Measurements from ENCODE around the gene SURF2. TPM values are rescaled to one million over a fixed set of nuclear protein-coding genes. Genes with fewer than 3 reads are reported as not detected.

Gene SURF2
- total RNA-seq, 2 donors from 2014 or later: 20.0 to 27.0 TPM

GRCh38 chr9:133320421-133320881 lies 35.9 kb upstream of the SURF2 start:
- intact Hi-C loops (cut with DNase I): loop anchor here (10.0 kb wide), 1 partner anchor 136 kb away; no protein-coding TSS in a partner anchor
- Histone ChIP-seq H3K9me3 (no peaks in the 10 kb centered on the region), H3K27ac (no peak overlapping the region), H3K4me1 (no peaks in the 10 kb centered on the region), H3K4me3 (no peak overlapping the region), H3K27me3 (no peaks in the 10 kb centered on the region), H3K36me3 (replicated peaks in 1 of 2; ENCODE audit: insufficient read depth in 1 of 2, low read depth in 2 of 2) (no peaks in the 10 kb centered on the region)
- DNase-seq: no peak
- 73 to 77% methylated on average over 12 to 13 of the region's 13 CpGs for WGBS, 2 donors
- TF ChIP-seq POLR2A (IDR thresholded peaks at IDR 0.05): no peak
- TF ChIP-seq, protein P1, sequence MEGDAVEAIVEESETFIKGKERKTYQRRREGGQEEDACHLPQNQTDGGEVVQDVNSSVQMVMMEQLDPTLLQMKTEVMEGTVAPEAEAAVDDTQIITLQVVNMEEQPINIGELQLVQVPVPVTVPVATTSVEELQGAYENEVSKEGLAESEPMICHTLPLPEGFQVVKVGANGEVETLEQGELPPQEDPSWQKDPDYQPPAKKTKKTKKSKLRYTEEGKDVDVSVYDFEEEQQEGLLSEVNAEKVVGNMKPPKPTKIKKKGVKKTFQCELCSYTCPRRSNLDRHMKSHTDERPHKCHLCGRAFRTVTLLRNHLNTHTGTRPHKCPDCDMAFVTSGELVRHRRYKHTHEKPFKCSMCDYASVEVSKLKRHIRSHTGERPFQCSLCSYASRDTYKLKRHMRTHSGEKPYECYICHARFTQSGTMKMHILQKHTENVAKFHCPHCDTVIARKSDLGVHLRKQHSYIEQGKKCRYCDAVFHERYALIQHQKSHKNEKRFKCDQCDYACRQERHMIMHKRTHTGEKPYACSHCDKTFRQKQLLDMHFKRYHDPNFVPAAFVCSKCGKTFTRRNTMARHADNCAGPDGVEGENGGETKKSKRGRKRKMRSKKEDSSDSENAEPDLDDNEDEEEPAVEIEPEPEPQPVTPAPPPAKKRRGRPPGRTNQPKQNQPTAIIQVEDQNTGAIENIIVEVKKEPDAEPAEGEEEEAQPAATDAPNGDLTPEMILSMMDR (IDR thresholded peaks at IDR 0.05): no peak
- no peak for ATAC-seq

DNA sequence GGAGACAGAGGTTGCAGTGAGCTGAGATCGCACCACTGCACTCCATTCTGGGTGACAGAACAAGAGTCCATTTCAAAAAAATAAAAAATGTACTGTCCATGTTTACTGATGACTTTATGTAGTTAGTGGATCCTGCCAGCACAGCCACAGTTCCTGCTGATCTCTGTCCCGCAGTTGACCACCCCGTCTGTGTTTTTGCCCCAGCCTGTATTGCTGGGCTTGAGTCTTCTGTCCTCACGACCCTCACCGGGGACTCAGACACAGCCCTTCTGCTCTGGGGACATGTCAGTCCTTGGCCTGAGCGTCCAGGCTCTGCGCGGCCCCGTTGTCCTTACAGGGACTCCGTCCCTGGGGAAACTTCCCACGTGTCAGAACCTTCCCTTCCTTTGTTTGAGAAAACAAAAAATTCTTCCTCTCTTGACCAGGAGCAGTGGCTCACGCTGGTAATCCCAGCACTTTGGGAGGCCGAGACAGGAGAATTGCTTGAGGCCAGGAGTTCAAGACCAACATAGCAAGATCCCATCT lies 34.9 kb upstream of the SURF2 start:
- no peaks in the 10 kb centered on the region for H3K9me3 ChIP-seq
- no peaks in the 10 kb centered on the region for H3K36me3 ChIP-seq (replicated peaks in 1 of 2; ENCODE audit: insufficient read depth in 1 of 2, low read depth in 2 of 2)
- intact Hi-C loops (cut with DNase I): loop anchor here (10.0 kb wide), 1 partner anchor 137 kb away; no protein-coding TSS in a partner anchor
- no peak overlapping the region for H3K27ac ChIP-seq
- ATAC-seq: no peak
- no peaks in the 10 kb centered on the region for H3K4me1 ChIP-seq
- WGBS, 2 donors: 74 to 78% methylated on average over 13 of the region's 13 CpGs
- H3K4me3 ChIP-seq: no peak overlapping the region
- no peak for TF ChIP-seq POLR2A (IDR thresholded peaks at IDR 0.05)
- TF ChIP-seq, protein P1 (IDR thresholded peaks at IDR 0.05): no peak
- no peak for DNase-seq
- no peaks in the 10 kb centered on the region for H3K27me3 ChIP-seq

GRCh38 chr9:133322701-133323100 lies 33.6 kb upstream of the SURF2 start:
- H3K27ac ChIP-seq: no peak overlapping the region
- WGBS, 2 donors: 66 to 80% methylated on average over 12 to 14 of the region's 14 CpGs
- ATAC-seq: no peak
- DNase-seq: no peak
- TF ChIP-seq POLR2A (IDR thresholded peaks at IDR 0.05): no peak
- TF ChIP-seq, protein P1 (IDR thresholded peaks at IDR 0.05): no peak
- H3K9me3 ChIP-seq: no peaks in the 10 kb centered on the region
- no peak overlapping the region for H3K4me3 ChIP-seq
- no peaks in the 10 kb centered on the region for H3K36me3 ChIP-seq (replicated peaks in 1 of 2; ENCODE audit: insufficient read depth in 1 of 2, low read depth in 2 of 2)
- intact Hi-C loops (cut with DNase I): loop anchor here (10.0 kb wide), 1 partner anchor 138 kb away; no protein-coding TSS in a partner anchor
- H3K27me3 ChIP-seq: no peaks in the 10 kb centered on the region
- no peaks in the 10 kb centered on the region for H3K4me1 ChIP-seq

- DNase-seq: no peak
- intact Hi-C loops (cut with DNase I): loop anchor here (10.0 kb wide), 1 partner anchor 138 kb away; no protein-coding TSS in a partner anchor
These were observed 33.1 kb upstream of the SURF2 start for GRCh38 chr9:133323211-133323610.

More at GRCh38 chr9:133323211-133323610, 33.1 kb upstream of the SURF2 start:
- WGBS, 2 donors: 78 to 79% methylated on average over 10 of the region's 10 CpGs
- no peaks in the 10 kb centered on the region for H3K9me3 ChIP-seq
- H3K4me3 ChIP-seq: no peak overlapping the region
- H3K36me3 ChIP-seq (replicated peaks in 1 of 2; ENCODE audit: insufficient read depth in 1 of 2, low read depth in 2 of 2): no peaks in the 10 kb centered on the region
- H3K27ac ChIP-seq: no peak overlapping the region
- no peak for TF ChIP-seq POLR2A (IDR thresholded peaks at IDR 0.05)
- TF ChIP-seq, protein P1 (IDR thresholded peaks at IDR 0.05): no peak
- H3K27me3 ChIP-seq: no peaks in the 10 kb centered on the region
- no peak for ATAC-seq
- no peaks in the 10 kb centered on the region for H3K4me1 ChIP-seq
